GM12872 (cell line): ENCODE results near the gene SLC39A3.
A peak's percentile ranks its signal among the peaks of the same experiment; 100 is the strongest.

Source experiments
- CTCF ChIP-seq: IDR thresholded peaks from 3 replicates; pipeline ENCODE4 v1.5.1; 2011; ENCODE audit warnings: low read depth, mild to moderate bottlenecking, low read length, moderate library complexity; ENCODE audit not compliant: insufficient read depth

The SLC39A3 gene

DNA sequence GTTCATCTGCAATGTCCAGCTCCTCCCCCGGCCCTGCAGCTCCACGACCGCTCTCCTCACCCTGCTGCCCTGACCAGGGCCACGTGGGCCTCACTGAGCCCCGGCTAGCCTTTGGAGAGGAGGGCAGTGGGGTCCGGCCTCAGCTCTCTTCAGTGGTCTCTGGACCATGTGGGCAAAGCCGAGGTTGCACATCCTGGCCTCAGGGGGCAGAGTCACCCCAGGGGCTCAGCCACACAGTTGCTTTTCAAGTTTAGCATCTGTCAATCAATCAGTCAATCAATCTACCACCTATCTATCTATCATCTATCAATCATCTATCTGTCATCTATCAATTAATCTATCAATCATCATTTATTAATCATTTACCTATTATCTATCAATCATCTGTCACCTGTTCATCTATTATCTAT lies 15.7 kb downstream of the SLC39A3 start:
- TF ChIP-seq CTCF: peak; percentile 40; the same call in 1 of the 3 replicates

GRCh38 chr19:2723747-2724146 lies 16.1 kb downstream of the SLC39A3 start:
- TF ChIP-seq CTCF: no peak

GRCh38 chr19:2723345-2723715 lies 16.5 kb downstream of the SLC39A3 start:
- no peak for TF ChIP-seq CTCF

- TF ChIP-seq CTCF: no peak
Observed at GRCh38 chr19:2722541-2723344, 17.1 kb downstream of the SLC39A3 start.

DNA sequence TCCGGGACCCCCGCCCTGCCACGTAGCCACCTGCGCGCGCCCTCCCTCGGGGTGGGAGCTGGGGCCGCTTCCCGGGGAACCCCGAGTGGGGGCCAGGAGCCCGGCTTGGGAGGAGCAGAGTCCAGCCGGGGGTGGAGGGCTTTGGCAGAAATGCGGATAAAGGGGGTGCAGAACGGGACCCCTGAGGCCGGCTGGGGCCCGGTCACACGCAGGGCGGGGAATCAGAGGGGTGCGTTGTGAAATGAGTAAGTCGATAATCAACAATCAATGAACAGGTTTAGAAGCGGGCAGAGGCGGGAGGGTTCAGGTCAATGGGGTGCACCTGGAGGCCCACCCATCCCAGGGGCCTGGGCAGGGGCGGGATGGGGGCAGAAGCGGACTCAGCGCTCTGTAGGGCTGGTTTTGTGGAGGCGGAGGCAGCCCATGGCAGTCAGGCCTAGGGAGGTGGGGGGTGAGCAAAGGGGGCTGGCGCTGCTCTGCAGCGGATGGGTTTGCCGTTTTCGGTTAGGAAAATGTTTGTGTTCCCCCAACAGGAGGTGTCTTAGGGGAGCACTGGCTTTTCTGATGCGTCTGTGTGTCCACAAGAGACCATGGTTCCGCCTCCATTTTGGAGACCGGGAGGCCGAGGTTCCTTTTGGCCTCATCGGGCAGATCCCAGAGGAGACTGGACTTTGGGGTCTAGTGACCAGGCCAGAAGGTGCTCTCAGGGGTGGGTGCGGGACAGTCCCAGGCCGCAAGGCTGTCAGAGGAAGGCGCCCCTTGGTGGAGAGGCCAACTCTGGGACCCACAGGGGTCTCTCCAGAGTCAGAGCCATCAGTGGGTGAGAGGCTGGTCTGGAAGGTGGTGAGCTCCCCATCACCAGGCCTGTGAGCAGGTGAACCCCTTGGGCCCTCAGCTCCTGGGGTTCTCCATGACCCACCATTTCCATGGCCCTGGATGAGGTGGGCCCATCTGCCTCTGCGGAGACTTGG lies 18.0 kb downstream of the SLC39A3 start:
- no peak for TF ChIP-seq CTCF

- no peak for TF ChIP-seq CTCF
Observed at GRCh38 chr19:2720777-2721569, 18.8 kb downstream of the SLC39A3 start, which contains the start of gene DIRAS1. DIRAS1 (minus strand) TSS chr19:2721372; CDS start chr19:2717806, 3,566 bp downstream.
